GM13977 (cell line): ENCODE results near the gene SNAP29.
"Not testable (repeated sequence)": the region's sequence is repeated elsewhere in the genome, so short reads cannot be mapped to it uniquely, and the experiment has no call there.

Experiments used
- DNase-seq: peaks from one replicate; pipeline ENCODE4 v3.0.0; 2012; ENCODE audit warnings: low spot score
- in situ Hi-C: fragments of 300-500 bp; cut with MboI; formaldehyde crosslinking; loops from one replicate; pipeline ENCODE4 v1.12.0; 2022; ENCODE audit warnings: low sequenced_read_pairs, low pct_unique_long_range_greater_than_20kb, mixed read lengths, inconsistent platforms; ENCODE audit not compliant: unreplicated experiment
- TF ChIP-seq, protein P1 (sequence below): IDR thresholded peaks from 2 replicates; pipeline ENCODE4 v1.5.1; 2012; ENCODE audit warnings: mild to moderate bottlenecking, control low read depth; ENCODE audit not compliant: insufficient read depth; ENCODE audit errors: extremely low read depth, missing control alignments

SNAP29 gene

DNA sequence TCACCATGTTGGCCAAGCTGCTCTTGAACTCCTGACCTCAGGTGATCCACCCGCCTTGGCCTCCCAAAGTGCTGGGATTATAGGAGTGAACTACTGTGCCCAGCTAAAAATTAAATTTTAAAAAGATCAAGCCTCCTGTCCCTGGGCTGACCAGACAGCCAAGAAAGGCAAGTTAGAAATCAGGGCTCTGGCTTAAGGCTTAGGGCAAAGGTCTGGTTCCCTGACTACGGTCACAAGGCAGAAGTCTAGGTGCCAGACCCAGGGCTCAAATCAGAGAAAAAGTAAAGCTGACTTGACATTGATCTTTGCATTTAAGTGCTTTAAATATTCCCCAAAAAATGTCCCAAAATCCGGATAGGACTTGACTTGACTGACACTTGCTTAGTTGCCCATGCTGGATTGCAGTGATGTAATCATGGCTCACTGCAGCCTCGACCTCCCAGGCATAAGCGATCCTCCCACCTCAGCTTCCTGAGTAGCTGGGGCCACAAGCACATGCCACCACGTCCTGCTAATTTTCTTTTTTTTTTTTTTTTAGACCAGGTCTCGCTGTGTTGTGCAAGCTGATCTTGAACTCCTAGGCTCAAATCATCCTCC is 41.1 kb downstream of the SNAP29 start:
- in situ Hi-C loops: no loop called here
- TF ChIP-seq, protein P1, sequence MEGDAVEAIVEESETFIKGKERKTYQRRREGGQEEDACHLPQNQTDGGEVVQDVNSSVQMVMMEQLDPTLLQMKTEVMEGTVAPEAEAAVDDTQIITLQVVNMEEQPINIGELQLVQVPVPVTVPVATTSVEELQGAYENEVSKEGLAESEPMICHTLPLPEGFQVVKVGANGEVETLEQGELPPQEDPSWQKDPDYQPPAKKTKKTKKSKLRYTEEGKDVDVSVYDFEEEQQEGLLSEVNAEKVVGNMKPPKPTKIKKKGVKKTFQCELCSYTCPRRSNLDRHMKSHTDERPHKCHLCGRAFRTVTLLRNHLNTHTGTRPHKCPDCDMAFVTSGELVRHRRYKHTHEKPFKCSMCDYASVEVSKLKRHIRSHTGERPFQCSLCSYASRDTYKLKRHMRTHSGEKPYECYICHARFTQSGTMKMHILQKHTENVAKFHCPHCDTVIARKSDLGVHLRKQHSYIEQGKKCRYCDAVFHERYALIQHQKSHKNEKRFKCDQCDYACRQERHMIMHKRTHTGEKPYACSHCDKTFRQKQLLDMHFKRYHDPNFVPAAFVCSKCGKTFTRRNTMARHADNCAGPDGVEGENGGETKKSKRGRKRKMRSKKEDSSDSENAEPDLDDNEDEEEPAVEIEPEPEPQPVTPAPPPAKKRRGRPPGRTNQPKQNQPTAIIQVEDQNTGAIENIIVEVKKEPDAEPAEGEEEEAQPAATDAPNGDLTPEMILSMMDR: no peak
- DNase-seq: no peak

DNA sequence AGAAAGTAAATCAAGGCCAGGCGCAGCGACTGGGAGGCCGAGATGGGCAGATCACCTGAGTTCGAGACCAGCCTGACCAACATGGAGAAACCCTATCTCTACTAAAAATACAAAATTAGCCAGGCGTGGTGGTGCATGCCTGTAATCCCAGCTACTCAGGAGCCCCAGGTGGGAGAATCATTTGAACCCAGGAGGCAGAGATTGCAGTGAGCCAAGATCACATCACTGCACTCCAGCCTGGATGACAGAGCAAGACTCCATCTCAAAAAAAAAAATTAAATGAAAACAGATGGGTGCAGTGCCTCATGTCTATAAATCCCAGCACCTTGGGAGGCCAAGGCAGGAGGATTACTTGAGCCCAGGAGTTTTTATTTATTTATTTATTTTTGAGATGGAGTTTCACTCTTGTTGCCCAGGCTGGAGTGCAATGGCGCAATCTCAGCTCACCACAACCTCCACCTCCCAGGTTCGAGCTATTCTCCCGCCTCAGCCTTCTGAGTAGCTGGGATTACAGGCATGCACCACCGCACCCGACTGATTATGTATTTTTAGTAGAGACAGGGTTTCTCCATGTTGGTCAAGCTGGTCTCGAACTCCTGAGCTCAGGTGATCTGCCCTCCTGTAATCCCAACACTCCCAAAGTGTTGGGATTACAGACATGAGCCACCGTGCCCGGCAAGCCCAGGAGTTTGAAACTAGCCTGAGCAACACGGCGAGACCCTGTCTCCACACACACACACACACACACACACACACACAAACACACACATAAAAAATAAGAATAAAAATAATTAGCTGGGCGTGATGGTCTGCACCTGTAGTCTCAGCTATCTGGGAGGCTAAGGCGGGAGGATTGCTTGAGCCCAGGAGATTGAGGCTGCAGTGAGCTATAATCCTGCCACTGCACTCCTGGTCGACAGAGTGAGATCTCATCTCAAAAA is 42.6 kb downstream of the SNAP29 start:
- DNase-seq, in situ Hi-C loops: not testable (repeated sequence)

DNA sequence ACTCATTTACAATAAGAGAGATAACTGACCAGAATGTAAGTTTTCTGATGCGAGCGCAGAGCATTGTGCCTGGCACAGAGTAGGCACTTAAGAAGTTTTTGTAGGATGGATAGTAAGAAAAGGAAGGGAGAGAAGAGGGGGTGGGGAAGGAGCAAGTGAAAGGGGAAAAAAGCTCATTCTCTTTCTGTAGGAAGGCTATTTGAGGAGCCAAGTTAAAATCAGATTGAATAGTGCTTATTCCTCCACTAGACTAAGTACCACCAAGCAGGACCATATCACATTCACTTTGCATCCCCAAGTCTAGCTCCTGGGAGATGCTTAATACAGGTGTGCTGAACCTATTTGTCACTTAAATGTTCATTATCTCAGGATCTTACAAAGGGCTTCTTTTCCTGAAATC is 44.3 kb downstream of the SNAP29 start:
- in situ Hi-C loops: no loop called here
- TF ChIP-seq, protein P1: no peak
- no peak for DNase-seq

DNA sequence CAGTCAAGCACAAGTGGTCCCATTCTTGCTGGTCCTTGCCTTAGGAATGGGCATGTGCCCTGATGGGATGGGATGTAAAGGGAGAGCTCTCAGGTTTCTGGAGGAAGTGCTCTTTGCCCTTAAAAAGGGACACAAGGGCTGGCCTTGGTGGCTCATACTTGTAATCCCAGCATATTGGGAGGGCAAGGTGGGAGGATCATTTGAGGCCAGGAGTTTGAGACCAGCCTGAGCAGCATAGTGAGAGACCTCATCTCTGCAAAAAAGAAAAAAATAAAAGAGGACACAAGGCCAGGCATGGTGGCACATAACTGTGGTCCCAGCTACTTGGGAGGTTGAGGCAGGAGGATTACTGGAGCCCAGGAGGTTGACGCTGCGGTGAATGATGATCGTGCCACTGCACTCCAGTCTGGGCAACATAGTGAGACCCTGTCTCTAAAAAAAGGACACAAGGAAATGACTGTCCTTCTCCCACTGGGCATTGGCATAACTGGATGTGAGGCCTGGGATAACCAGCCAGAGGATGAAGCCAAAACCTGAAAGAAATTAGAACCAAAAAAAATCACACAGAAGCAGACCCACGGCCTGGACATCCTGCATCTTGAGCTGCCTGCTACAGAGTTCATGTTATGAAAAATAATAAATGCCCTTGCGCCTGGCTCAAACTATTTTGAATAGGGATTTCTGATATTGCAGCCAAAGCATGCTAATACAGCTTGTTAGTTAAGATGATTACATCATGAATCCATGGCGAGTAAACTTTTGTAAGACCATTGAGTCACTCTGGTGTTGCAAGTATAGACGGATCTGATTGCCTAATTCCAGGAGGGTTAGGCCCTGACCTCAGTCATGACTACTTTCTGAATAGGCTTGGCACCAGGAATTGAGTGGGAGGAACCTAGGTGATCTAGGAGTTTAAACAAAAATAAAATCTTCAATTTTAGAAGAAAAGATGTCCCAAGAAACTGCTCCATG is 45.5 kb downstream of the SNAP29 start:
- TF ChIP-seq, protein P1: no peak

DNA sequence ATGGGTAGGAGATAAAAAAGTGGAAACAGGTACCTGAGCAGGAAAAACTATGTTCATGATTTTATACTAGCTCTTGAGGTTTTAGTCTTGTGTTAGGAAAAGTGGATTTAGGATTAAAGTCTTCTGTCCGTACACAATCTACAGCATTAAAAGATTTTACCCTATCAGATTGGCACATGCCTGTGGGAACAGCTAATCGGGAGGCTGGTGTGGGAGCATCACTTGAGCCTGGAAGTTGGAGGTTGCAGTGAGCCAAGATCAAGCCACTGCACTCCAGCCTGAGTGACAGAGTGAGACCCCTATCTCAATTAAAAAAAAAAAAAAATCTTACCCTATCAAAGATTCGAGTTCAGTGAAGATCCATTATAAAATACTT is 46.2 kb downstream of the SNAP29 start:
- no peak for DNase-seq

More for the DNA sequence above, 45.5 kb downstream of the SNAP29 start:
- in situ Hi-C loops: no loop called here
- no peak for DNase-seq

DNA sequence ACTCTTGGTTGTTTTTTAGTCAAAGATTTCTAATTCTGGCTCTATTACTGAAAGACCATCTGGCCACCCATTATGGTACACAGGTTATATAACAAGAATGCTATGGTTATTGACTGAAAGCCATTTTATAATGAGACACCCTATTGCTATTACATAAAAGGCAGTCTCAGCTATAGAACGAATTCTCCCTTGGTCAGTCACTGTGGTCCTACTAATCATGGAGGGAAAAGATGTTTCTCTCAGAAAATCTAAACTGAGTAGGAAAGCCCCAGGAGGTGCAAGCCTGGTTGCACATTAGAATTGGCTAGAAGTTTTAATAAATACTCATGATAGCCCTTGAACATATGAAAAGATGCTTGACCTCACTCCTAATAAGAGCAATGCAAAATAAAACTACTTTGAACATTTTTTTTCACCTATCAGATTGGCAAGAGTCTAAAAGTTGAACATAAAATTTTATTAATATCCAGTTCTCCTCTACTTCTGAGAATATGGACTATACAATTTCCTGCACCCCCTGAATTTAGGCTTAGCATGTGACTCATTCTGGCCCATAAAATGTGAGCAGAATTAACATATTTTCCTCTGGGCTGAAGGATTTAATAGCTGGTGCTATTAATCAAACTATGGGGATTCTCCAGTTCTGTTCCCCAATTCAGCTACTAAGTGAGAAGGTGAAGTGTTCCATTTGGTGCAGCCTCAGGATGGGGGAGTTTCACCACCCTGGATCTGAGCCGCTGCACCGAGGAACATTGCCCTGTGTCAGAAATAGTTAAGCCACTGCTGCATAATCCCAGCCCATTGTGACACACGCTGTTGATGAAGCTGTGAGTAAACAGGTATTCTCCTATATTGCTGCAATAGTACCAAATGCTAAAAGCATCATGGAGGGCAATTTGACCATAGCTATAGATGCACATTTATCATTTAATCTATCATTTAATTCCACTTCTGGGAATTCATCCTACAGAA is 46.9 kb downstream of the SNAP29 start:
- TF ChIP-seq, protein P1: no peak
- no peak for DNase-seq
- in situ Hi-C loops: no loop called here

More for the DNA sequence above, 46.2 kb downstream of the SNAP29 start:
- TF ChIP-seq, protein P1: no peak
- in situ Hi-C loops: no loop called here
